ENCODE measurements around the gene HAT1. TPM values are rescaled to one million over a fixed set of nuclear protein-coding genes. Genes with fewer than 3 reads are reported as not detected.
A peak's percentile ranks its signal among the peaks of the same experiment; 100 is the strongest.

Gene HAT1
- total and polyA plus RNA-seq, 4 donors = 11.8 to 45.1 (median 16.3) TPM

DNA sequence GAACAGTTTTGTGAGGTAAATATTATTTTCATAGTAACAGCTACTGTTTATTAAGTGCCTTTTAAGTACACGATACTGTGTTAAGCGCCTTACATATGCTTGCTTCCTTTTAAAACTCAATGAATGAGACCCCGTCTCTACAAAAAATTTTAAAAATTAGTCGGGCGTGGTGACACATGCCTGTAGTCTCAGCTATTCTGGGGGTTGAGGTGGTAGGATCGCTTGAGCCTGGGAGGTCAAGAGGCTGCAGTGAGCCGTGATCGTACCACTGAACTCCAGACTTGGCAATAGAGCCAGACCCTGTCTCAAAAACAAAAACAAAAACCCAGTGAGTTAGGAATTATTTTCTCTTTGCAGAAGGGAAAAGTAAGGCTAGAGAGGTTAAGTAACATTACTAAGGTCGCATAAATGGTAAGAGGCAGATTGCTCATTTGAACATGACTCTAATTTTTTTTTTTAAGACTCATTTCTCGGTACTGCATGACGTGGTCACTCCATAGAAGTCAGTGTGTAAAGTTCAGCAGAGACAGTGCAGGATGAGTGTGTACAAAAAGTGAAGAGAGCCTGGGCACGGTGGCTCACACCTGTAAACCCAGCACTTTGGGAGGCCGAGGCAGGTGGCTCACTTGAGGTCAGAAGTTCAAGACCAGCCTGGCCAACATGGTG lies 78.6 kb downstream of the HAT1 start:
- 89% methylated on average over 13 of the region's 13 CpGs for WGBS

More for the DNA sequence above, 78.6 kb downstream of the HAT1 start:
- Histone ChIP-seq H3K36me3 (ENCODE audit: control insufficient read depth in 4 of 4, insufficient read depth in 3 of 4, low read depth in 1 of 4, low read length in 3 of 4) (no peaks in the 10 kb centered on the region), H3K4me1 (ENCODE audit: control insufficient read depth in 4 of 4, insufficient read depth in 4 of 4, low read length in 3 of 4) (peaks cover 2 to 12% (median 6%) of the 10 kb centered on the region in 4 donors), H3K4me3 (ENCODE audit: low read depth in 1 of 3, low read length in 3 of 3) (peak overlapping the region in 2 of 3 donors; percentile 94 to 97), H3K27me3 (ENCODE audit: control insufficient read depth in 4 of 4, insufficient read depth in 4 of 4, low read length in 3 of 4) (no peaks in the 10 kb centered on the region), H3K27ac (ENCODE audit: low read depth in 1 of 2, low read length in 2 of 2) (no peak overlapping the region), H3K9me3 (ENCODE audit: control insufficient read depth in 4 of 4, low read length in 3 of 4) (no peaks in the 10 kb centered on the region), H3K9ac (ENCODE audit: low read depth in 1 of 2, low read length in 2 of 2) (no peak overlapping the region)
- TF ChIP-seq EGR1 (IDR thresholded peaks at IDR 0.05; ENCODE audit: low read depth in 2 of 2) (no peak), TAF1 (conservative IDR thresholded peaks at IDR 0.05) (no peak), GABPA (IDR thresholded peaks at IDR 0.05 in 1 of 2, conservative IDR thresholded peaks at IDR 0.05 in 1 of 2) (no peak), JUND (IDR thresholded peaks at IDR 0.05) (no peak), RAD21 (IDR thresholded peaks at IDR 0.05) (no peak), FOXA1 (IDR thresholded peaks at IDR 0.05) (no peak), RXRA (IDR thresholded peaks at IDR 0.05) (no peak), SP1 (IDR thresholded peaks at IDR 0.05) (no peak), HNF4G (IDR thresholded peaks at IDR 0.05) (no peak), NR2F2 (IDR thresholded peaks at IDR 0.05) (no peak), YY1 (IDR thresholded peaks at IDR 0.05) (no peak), FOXA2 (IDR thresholded peaks at IDR 0.05) (no peak), HNF4A (conservative IDR thresholded peaks at IDR 0.05) (no peak)
- TF ChIP-seq, protein P1, sequence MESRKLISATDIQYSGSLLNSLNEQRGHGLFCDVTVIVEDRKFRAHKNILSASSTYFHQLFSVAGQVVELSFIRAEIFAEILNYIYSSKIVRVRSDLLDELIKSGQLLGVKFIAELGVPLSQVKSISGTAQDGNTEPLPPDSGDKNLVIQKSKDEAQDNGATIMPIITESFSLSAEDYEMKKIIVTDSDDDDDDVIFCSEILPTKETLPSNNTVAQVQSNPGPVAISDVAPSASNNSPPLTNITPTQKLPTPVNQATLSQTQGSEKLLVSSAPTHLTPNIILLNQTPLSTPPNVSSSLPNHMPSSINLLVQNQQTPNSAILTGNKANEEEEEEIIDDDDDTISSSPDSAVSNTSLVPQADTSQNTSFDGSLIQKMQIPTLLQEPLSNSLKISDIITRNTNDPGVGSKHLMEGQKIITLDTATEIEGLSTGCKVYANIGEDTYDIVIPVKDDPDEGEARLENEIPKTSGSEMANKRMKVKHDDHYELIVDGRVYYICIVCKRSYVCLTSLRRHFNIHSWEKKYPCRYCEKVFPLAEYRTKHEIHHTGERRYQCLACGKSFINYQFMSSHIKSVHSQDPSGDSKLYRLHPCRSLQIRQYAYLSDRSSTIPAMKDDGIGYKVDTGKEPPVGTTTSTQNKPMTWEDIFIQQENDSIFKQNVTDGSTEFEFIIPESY (IDR thresholded peaks at IDR 0.05) = no peak
- TF ChIP-seq, protein P2, sequence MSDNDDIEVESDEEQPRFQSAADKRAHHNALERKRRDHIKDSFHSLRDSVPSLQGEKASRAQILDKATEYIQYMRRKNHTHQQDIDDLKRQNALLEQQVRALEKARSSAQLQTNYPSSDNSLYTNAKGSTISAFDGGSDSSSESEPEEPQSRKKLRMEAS (IDR thresholded peaks at IDR 0.05) = no peak
- TF ChIP-seq, protein P3, sequence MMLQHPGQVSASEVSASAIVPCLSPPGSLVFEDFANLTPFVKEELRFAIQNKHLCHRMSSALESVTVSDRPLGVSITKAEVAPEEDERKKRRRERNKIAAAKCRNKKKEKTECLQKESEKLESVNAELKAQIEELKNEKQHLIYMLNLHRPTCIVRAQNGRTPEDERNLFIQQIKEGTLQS (IDR thresholded peaks at IDR 0.05) = no peak
- TF ChIP-seq, protein P4, sequence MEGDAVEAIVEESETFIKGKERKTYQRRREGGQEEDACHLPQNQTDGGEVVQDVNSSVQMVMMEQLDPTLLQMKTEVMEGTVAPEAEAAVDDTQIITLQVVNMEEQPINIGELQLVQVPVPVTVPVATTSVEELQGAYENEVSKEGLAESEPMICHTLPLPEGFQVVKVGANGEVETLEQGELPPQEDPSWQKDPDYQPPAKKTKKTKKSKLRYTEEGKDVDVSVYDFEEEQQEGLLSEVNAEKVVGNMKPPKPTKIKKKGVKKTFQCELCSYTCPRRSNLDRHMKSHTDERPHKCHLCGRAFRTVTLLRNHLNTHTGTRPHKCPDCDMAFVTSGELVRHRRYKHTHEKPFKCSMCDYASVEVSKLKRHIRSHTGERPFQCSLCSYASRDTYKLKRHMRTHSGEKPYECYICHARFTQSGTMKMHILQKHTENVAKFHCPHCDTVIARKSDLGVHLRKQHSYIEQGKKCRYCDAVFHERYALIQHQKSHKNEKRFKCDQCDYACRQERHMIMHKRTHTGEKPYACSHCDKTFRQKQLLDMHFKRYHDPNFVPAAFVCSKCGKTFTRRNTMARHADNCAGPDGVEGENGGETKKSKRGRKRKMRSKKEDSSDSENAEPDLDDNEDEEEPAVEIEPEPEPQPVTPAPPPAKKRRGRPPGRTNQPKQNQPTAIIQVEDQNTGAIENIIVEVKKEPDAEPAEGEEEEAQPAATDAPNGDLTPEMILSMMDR (IDR thresholded peaks at IDR 0.05; ENCODE audit: low read depth, low read length, missing input control) = no peak
- TF ChIP-seq, protein P5, sequence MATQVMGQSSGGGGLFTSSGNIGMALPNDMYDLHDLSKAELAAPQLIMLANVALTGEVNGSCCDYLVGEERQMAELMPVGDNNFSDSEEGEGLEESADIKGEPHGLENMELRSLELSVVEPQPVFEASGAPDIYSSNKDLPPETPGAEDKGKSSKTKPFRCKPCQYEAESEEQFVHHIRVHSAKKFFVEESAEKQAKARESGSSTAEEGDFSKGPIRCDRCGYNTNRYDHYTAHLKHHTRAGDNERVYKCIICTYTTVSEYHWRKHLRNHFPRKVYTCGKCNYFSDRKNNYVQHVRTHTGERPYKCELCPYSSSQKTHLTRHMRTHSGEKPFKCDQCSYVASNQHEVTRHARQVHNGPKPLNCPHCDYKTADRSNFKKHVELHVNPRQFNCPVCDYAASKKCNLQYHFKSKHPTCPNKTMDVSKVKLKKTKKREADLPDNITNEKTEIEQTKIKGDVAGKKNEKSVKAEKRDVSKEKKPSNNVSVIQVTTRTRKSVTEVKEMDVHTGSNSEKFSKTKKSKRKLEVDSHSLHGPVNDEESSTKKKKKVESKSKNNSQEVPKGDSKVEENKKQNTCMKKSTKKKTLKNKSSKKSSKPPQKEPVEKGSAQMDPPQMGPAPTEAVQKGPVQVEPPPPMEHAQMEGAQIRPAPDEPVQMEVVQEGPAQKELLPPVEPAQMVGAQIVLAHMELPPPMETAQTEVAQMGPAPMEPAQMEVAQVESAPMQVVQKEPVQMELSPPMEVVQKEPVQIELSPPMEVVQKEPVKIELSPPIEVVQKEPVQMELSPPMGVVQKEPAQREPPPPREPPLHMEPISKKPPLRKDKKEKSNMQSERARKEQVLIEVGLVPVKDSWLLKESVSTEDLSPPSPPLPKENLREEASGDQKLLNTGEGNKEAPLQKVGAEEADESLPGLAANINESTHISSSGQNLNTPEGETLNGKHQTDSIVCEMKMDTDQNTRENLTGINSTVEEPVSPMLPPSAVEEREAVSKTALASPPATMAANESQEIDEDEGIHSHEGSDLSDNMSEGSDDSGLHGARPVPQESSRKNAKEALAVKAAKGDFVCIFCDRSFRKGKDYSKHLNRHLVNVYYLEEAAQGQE (IDR thresholded peaks at IDR 0.05) = no peak
- DNase-seq (ENCODE audit: low spot score) = no peak

Data from liver (tissue), 9 donors.